OCI-LY1 (cell line): Measurements from ENCODE around the gene CCNY.

Experiments used
- CTCF ChIP-seq: fragments of 200-600 bp; sonication (generic), shearing (Covaris generic); IDR thresholded peaks from 2 replicates; pipeline ENCODE4 v1.5.1; 2017; ENCODE audit warnings: mild to moderate bottlenecking, antibody characterized with exemption, low read length, moderate library complexity, mixed read lengths
- EZH2 ChIP-seq: fragments of 200-600 bp; sonication (generic), shearing (Covaris generic); IDR thresholded peaks from 2 replicates; pipeline ENCODE4 v1.8.0; 2017; ENCODE audit warnings: borderline replicate concordance, mixed run types, mild to moderate bottlenecking, antibody characterized with exemption, low read length, moderate library complexity, mixed read lengths

GRCh38 chr10:35579726-35580422 is 243.6 kb downstream of the CCNY start:
- TF ChIP-seq CTCF: no peak
- no peak for TF ChIP-seq EZH2
